Liver (tissue), 9 donors: ENCODE measurements around the gene NDUFS6. TPM values are rescaled to one million over a fixed set of nuclear protein-coding genes. Genes with fewer than 3 reads are reported as not detected.

Experiments used
- DNase-seq: peaks from one replicate; pipeline ENCODE4 v3.0.0-alpha.2; 2017; ENCODE audit warnings: low spot score
- H3K27ac ChIP-seq, 2 donors: one replicate each; pipeline ENCODE4 v1.7.0; 2013; ENCODE audit warnings: inconsistent platforms in 2 of 2, low read length in 2 of 2, control low read depth in 1 of 2, low read depth in 1 of 2, mild to moderate bottlenecking in 1 of 2
- H3K27me3 ChIP-seq, 4 donors: one replicate each; pipeline versions ENCODE4 v1.6.1 to v1.7.0; 2013; ENCODE audit warnings: low read length in 3 of 4, inconsistent platforms in 1 of 4, mild to moderate bottlenecking in 1 of 4, moderate library complexity in 1 of 4; ENCODE audit not compliant: control insufficient read depth in 4 of 4, insufficient read depth in 4 of 4
- H3K36me3 ChIP-seq, 4 donors: one replicate each; pipeline versions ENCODE4 v1.6.1 to v1.7.0; 2013; ENCODE audit warnings: low read length in 3 of 4, mild to moderate bottlenecking in 3 of 4, low read depth in 1 of 4, moderate library complexity in 1 of 4; ENCODE audit not compliant: control insufficient read depth in 4 of 4, insufficient read depth in 3 of 4
- H3K4me1 ChIP-seq, 4 donors: one replicate each; pipeline versions ENCODE4 v1.6.1 to v1.7.0; 2013; ENCODE audit warnings: low read length in 3 of 4, mild to moderate bottlenecking in 3 of 4, moderate library complexity in 1 of 4; ENCODE audit not compliant: control insufficient read depth in 4 of 4, insufficient read depth in 4 of 4
- H3K4me3 ChIP-seq, 3 donors: one replicate each; pipeline versions ENCODE4 v1.6.1 to v1.7.0; 2013; ENCODE audit warnings: low read length in 3 of 3, control low read depth in 1 of 3, low read depth in 1 of 3, mild to moderate bottlenecking in 1 of 3
- H3K9ac ChIP-seq, 2 donors: one replicate each; pipeline ENCODE4 v1.7.0; 2013; ENCODE audit warnings: low read length in 2 of 2, mild to moderate bottlenecking in 2 of 2, moderate library complexity in 2 of 2, control low read depth in 1 of 2, low read depth in 1 of 2
- H3K9me3 ChIP-seq, 4 donors: one replicate each; pipeline versions ENCODE4 v1.6.1 to v1.7.0; 2013; ENCODE audit warnings: low read length in 3 of 4; ENCODE audit not compliant: control insufficient read depth in 4 of 4
- ATF3 ChIP-seq: IDR thresholded peaks from 2 replicates; pipeline ENCODE4 v1.6.1; 2016; ENCODE audit warnings: antibody characterized with exemption
- EGR1 ChIP-seq, 2 donors: IDR thresholded peaks; 2 replicates each; pipeline ENCODE4 v1.6.1; 2016 to 2018; ENCODE audit warnings: antibody characterized with exemption in 2 of 2, low read depth in 2 of 2
- FOXA1 ChIP-seq: IDR thresholded peaks from 2 replicates; pipeline ENCODE4 v1.6.1; 2016; ENCODE audit warnings: antibody characterized with exemption
- FOXA2 ChIP-seq: IDR thresholded peaks from 2 replicates; pipeline ENCODE4 v1.6.1; 2016; ENCODE audit warnings: antibody characterized with exemption
- HNF4A ChIP-seq, 2 donors: conservative IDR thresholded peaks; 2 replicates each; pipeline ENCODE4 v1.6.1; 2016; ENCODE audit warnings: antibody characterized with exemption in 2 of 2, mild to moderate bottlenecking in 2 of 2
- HNF4G ChIP-seq: IDR thresholded peaks from 2 replicates; pipeline ENCODE4 v1.6.1; 2016; ENCODE audit warnings: antibody characterized with exemption
- JUND ChIP-seq, 2 donors: IDR thresholded peaks; 2 replicates each; pipeline ENCODE4 v1.6.1; 2016; ENCODE audit warnings: antibody characterized with exemption in 2 of 2
- MAX ChIP-seq: IDR thresholded peaks from 2 replicates; pipeline ENCODE4 v1.6.1; 2016; ENCODE audit warnings: antibody characterized with exemption
- NR2F2 ChIP-seq: IDR thresholded peaks from 2 replicates; pipeline ENCODE4 v1.6.1; 2016; ENCODE audit warnings: antibody characterized with exemption
- REST ChIP-seq: IDR thresholded peaks from 2 replicates; pipeline ENCODE4 v1.6.1; 2016; ENCODE audit warnings: antibody characterized with exemption, mild to moderate bottlenecking
- TAF1 ChIP-seq: conservative IDR thresholded peaks from 2 replicates; pipeline ENCODE4 v1.6.1; 2016; ENCODE audit warnings: antibody characterized with exemption, mild to moderate bottlenecking
- YY1 ChIP-seq: IDR thresholded peaks from 2 replicates; pipeline ENCODE4 v1.6.1; 2016; ENCODE audit warnings: antibody characterized with exemption, mild to moderate bottlenecking
- ZBTB33 ChIP-seq: IDR thresholded peaks from 2 replicates; pipeline ENCODE4 v1.6.1; 2016; ENCODE audit warnings: antibody characterized with exemption
- WGBS: extraction: QIAGEN DNeasy Blood & Tissue Kit; methylation state at CpG from one replicate; pipeline ENCODE4 v1.1.7; 2013; 5-methylcytosine and 5-hydroxymethylcytosine counted together
- polyA plus RNA-seq, 2 donors: library from polyadenylated mRNA; stranded (reverse) in 1 of 2; unstranded in 1 of 2; fragments of 200-250 nt in 1 of 2; fragments of >200 nt in 1 of 2; fragmentation: Nextera tagmentation in 1 of 2; extraction: Ambion mirVana in 1 of 2; gene quantifications; one replicate each; pipeline versions ENCODE4 v1.2.1 to v1.2.3, GENCODE V29; 2013 to 2015
- total RNA-seq, 2 donors: library from RNA; depleted of rRNA; stranded (reverse); fragments of >200 nt; gene quantifications; one replicate each; pipeline ENCODE4 v1.2.3, GENCODE V29; 2014
- donor health status: healthy.
- donor health status: healthy.
- donor health status: healthy.
- donor health status: healthy.
- donor health status: healthy.

Gene NDUFS6
- total and polyA plus RNA-seq, 4 donors: 18.7 to 82.5 (median 47.3) TPM

- TF ChIP-seq MAX: no peak
- TF ChIP-seq EGR1 (IDR thresholded peaks at IDR 0.05; ENCODE audit: low read depth in 2 of 2): no peak
- TF ChIP-seq HNF4A (conservative IDR thresholded peaks at IDR 0.05): no peak
- TF ChIP-seq JUND (IDR thresholded peaks at IDR 0.05): no peak
- no peak for TF ChIP-seq FOXA2
- no peak for TF ChIP-seq ATF3
- TF ChIP-seq ZBTB33: no peak
These were observed 35.3 kb upstream of the NDUFS6 start (continued) for GRCh38 chr5:1765880-1766235.

DNA sequence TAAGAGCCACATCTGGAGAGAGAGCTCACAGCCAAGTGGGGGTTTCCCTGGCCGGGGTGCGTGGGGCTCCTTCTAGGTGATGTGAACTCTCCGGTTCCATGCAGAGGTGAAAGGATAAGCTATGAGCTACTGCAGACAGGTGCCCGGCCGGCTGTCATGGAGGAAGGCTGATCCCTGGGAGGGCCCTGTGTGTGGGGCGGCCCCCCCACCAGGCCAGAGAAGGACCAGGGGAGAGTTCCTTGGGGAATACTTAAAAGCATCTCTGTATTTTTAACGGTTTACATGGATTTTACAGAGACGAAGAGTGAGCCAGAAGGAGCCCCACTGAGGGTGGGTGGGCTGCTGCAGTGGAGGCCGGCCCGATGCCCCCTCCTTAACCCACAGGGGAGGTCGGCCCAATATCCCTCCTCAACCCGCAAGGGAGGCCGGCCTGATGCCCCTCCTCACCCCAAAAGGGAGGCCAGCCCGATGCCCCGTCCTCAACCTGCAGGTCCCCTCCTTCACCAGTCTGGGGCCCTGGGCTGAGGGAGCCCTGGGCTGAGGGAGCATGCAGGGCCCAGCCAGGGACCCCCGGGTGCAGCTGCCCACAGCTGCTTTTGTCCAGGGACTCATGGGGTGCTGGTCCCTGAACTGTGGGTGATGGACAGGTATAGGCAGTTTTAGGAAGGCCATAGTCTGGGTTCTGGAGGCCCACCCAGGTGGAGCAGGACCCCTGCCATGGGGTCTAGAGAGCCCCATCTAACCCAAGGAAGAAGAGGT lies 33.5 kb upstream of the NDUFS6 start:
- Histone ChIP-seq H3K27ac (no peak overlapping the region), H3K27me3 (peaks cover 0 to 2% (median 0%) of the 10 kb centered on the region in 4 donors), H3K36me3 (no peaks in the 10 kb centered on the region), H3K9me3 (no peaks in the 10 kb centered on the region), H3K4me3 (no peak overlapping the region), H3K9ac (no peak overlapping the region), H3K4me1 (no peaks in the 10 kb centered on the region)
- DNase-seq: no peak
- WGBS: 79% methylated on average over 16 of the region's 16 CpGs
- TF ChIP-seq MAX (no peak), ATF3 (no peak), ZBTB33 (no peak), HNF4G (no peak), TAF1 (no peak), NR2F2 (no peak), REST (no peak), FOXA1 (no peak), YY1 (no peak)
